GM21381 (cell line): Measurements from ENCODE around the gene HTT-AS.
"Not testable (repeated sequence)": the region's sequence is repeated elsewhere in the genome, so short reads cannot be mapped to it uniquely, and the experiment has no call there.

Source experiments
- ATAC-seq: cut with Tn5 transposase; IDR thresholded peaks from one replicate; pipeline ENCODE4 v1.9.1; 2021; ENCODE audit warnings: mild to moderate bottlenecking, moderate library complexity; ENCODE audit not compliant: unreplicated experiment

The HTT-AS gene

GRCh38 chr4:3054169-3054759, 20.1 kb downstream of the HTT-AS start:
- no peak for ATAC-seq

- ATAC-seq: not testable (repeated sequence)
These were observed 23.0 kb downstream of the HTT-AS start for GRCh38 chr4:3051141-3051897.

DNA sequence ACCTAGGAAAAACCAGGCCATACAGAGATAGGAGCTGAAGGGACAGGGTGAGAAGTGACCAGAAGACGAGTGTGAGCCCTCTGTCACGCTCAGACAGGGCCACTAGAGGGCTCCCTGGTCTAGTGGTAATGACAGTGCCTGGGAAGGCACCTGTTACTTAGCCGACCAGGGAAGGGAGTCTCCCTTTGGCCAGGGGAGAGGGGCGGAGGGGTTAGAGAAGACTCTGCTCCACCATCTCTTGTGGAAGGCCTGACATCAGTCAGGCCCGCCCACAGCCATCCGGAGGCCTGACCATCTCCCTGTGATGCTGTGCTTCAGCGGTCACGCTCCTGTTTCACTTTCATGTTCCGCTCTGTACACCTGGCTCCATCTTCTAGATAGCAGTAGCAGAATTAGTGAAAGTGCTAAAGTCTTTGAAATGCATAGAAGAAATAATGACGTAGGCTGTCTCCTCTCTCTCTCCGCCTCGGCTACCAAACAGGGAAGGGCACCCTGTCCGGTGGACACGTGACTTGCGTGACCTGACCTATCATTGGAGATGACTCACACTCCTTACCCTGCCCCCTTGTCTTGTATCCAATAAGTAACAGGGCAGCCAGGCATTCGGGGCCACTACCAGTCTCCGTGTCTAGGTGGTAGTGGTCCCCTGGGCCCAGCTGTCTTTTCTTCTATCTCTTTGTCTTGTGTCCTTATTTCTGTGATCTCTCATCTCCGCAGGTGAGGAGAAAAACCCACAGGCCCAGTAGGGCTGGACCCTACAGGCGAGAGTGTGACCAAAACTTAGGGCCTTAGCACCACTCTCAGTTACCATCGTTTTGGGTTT, 26.7 kb downstream of the HTT-AS start:
- ATAC-seq: peak; percentile 88

- no peak for ATAC-seq
These were observed 27.7 kb downstream of the HTT-AS start for GRCh38 chr4:3046623-3047022.

DNA sequence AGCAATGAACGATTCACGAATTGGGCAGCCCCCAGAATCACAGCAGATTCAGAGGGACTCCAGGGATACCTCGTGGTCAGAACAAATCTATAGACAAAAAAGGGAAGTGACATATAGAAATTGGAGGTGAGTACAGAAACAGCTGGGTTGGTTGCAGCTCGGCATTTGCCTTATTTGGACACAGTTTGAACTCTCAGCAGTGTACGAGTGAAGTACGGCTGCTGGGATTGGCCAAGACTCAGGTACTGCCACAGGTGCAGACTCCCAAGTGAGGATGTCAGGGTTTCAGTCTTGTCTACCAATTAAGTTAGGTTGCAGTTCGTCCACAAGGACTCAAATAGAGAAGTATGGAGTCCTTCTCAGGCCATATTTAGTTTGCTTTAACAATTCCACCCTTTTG, 28.2 kb downstream of the HTT-AS start:
- no peak for ATAC-seq

DNA sequence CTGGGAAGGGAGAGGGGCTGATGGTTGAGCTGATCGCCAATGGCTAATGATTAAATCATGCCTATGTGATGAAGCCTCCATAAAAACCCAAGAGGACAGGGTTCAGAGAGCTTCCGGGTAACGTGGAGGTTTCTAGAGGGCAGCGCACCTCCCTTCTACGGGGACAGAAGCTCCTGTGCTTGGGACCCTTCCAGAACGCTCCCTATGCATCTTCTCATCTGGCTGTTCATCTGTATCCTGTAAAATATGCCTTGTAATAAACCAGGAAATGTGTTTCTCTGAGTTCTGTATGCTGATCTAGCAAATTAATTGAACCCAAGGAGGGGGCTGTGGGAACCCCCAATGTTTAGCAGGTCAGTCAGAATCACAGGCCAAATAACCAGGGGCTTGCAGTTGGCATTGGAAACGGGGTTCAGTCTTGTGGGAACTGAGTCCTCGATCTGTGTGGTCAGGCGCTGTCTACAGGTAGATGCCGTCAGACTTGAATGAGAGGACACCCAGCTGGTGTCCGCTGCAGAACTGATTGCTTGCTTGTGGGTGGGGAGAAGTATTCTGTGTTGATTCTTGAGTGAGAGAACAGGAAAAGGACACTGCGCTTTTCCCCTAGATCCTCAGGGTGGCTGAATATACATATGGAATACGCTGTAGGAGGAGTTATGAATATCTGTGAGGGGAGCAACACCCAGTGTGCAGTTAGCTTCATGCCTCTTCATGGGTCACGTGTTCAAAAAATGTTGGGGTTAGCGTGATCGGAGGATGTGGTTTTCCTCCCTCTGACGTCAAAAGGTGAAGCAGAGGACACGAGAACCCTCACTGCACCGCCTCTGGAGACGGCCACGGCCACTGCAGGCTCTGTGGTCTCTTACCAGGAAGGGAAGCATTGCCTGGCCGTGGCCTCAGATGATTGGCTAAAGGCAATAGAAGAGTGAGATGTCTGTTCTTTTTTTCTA, 29.2 kb downstream of the HTT-AS start:
- ATAC-seq: no peak

- ATAC-seq: no peak
These were observed 30.9 kb downstream of the HTT-AS start for GRCh38 chr4:3043282-3044020.

DNA sequence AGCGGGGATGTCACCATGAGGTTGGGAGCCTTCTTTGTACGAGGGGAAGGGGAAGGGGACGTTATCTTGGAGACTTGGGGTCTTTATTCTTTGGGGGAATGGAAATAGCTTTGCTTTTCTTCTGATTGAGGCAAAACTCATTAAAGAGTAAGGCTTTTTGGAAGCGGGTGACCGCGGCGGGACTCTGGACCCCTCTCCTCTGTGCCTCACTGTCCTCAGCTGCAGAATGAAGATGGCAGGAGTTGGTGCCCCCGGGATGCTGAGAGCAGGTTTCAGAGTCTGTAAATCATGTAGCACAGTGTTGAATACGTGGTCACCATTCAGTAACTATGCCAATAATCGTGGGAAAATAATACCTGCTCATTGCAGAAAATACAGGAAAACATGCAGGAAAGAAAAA, 32.1 kb downstream of the HTT-AS start:
- no peak for ATAC-seq

GRCh38 chr4:3041192-3042142, 32.9 kb downstream of the HTT-AS start:
- ATAC-seq: no peak

GRCh38 chr4:3040452-3041191, 33.7 kb downstream of the HTT-AS start:
- peak; percentile 37 for ATAC-seq

GRCh38 chr4:3039706-3040366, 34.5 kb downstream of the HTT-AS start:
- ATAC-seq: no peak

DNA sequence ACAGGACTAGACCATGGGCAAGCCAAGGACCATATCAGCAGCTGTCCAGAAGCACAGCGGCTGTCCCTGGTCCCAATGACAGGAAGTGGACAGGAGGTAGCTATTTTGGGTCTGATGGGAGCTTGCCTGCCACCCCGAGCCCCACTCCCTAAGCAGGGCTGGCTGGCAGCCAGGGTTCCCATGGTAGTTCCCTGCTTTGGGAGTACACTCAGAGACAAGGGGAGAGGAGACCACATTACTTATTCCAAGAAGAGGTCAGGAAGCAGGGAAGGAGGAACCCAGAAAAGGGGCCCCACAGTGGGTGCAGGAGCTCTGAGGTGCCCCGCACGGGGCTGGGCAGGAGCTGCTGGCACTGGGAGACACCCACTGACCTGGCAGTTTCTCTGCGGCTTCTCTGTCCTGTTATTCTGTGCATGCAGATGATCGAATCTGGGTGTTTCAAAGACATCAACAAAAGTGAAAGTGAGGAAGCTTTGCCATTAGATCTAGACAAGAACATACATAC, 36.3 kb downstream of the HTT-AS start:
- ATAC-seq: no peak

- no peak for ATAC-seq
These were observed 38.0 kb downstream of the HTT-AS start for GRCh38 chr4:3036131-3036952.

DNA sequence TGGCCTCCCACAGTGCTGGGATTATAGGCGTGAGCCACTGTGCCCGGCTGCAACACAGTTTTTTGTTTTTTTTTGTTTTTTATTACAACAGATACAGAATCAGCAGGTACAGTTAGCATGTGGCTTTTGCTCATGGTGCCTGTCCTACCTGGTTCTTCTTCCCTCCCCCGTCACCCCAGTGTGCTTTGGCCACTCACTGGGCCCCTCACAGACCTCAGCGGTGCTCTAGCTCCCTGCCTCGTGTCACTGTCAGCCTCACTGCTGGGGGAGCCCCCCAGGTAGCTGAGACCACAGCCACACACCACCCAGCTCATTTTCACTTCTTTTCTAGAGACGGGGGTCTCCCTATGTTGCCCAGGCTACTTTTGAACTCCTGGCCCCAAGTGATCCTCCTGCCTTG, 38.7 kb downstream of the HTT-AS start:
- ATAC-seq: no peak

GRCh38 chr4:3035249-3035648, 39.1 kb downstream of the HTT-AS start:
- ATAC-seq: no peak

DNA sequence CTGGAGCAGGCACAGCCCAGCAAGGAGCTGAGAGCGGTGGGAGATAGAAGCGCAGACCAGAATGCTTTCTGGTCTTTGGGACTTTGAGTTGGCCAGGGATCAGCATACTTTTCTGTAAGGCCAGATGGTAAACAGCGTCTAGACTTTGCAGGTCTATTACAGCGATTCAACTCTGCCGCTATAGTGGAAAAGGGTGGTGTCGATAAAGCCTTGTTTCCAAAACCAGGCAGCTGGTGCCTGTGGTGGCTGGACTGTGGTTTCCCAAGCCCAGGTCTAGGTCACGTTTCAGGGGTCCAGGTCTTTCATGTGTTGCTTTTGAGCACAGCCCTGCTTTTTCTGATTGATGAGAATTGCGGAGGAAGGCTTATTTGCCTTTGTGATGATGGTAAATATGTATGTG, 40.1 kb downstream of the HTT-AS start:
- no peak for ATAC-seq
